Measurements from ENCODE around the gene RETREG2.

Gene RETREG2

DNA sequence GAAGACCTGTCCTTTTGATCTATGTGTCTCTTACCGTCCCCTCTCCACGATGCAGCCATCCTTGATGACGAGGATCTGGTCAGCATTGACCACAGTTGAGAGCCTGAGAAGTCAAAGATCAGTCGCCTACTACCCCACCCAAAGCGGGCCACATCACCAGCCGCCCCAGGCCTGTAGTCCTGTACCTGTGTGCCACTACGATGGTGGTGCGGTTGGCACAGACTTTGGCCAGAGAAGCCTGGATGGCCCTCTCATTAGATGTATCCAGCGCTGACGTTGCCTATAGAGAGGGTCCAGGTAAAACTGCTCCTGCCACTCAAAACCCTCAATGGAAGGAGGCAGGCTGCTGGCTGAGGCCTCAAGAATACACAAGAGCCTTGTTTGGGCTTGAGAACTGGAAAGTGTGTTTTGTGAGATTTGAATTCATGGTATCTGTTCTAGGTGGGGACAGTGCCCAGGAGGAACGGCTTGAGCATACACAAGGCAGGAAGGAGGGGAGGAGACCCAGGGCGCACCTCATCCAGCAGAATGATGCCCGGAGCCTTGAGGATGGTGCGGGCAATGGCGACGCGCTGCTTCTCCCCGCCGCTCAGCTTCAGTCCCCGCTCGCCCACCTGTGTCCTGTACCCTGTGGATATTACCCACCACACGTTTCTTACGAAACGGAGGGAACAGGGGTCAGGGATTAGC, 32.3 kb downstream of the RETREG2 start:
- H3K27ac Mint-ChIP-seq, result peak overlapping the region; percentile 74
- H3K4me3 Mint-ChIP-seq, result no peak overlapping the region
- ATAC-seq, result no peak
- peaks cover 29% of the 10 kb centered on the region for H3K36me3 Mint-ChIP-seq (ENCODE audit: low read depth)
- no peak for DNase-seq
- no peaks in the 10 kb centered on the region for H3K27me3 Mint-ChIP-seq
- peaks cover 46% of the 10 kb centered on the region for H3K4me1 Mint-ChIP-seq
- no peaks in the 10 kb centered on the region for H3K9me3 Mint-ChIP-seq

DNA sequence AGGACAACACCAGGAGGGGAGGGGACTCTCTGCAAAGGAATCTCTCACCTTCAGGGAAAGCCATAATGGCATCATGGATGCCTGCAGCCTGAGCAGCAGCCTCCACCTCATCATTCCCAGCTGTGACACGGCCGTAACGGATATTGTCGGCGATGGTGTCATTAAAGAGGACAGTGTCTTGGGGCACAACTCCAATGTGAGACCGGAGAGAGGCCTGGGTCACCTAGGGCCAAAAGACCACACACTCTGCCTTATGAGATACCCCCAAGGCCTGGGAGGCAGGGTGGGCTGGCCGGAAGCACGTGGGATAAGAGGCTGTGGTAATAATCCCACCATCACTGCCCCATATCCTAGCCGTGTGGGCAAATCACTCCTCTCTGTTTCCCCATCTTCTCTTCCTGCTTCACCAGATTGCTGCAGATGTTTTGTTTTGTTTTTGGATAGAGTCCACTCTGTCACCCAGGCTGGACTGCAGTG, 32.8 kb downstream of the RETREG2 start:
- Mint-ChIP-seq H3K36me3 (ENCODE audit: low read depth) (peaks cover 29% of the 10 kb centered on the region), H3K4me1 (peaks cover 45% of the 10 kb centered on the region), H3K9me3 (no peaks in the 10 kb centered on the region), H3K4me3 (no peak overlapping the region), H3K27ac (no peak overlapping the region), H3K27me3 (no peaks in the 10 kb centered on the region)
- DNase-seq (no peak), ATAC-seq (no peak)

DNA sequence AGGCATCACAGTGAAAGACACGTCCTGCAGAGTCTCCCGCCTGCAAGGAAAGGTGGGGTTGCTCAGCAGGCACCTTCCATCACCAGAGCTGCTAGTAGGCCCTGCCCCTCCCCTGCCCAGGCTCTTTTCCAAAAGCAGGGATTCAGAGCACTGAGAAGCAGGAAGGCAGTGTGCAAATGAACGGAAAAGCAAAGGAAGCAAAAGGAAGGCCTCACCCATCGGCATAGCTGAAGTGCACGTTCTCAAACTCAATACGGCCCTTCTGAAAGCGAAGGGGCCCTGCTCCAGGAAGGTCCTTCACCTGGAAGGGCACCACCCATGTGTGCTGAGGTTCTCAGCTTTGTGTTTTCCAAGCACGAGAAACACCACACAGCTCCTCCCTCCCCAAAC, 34.9 kb downstream of the RETREG2 start:
- Mint-ChIP-seq H3K27ac (no peak overlapping the region), H3K9me3 (no peaks in the 10 kb centered on the region), H3K27me3 (no peaks in the 10 kb centered on the region), H3K36me3 (ENCODE audit: low read depth) (peaks cover 36% of the 10 kb centered on the region), H3K4me1 (peaks cover 44% of the 10 kb centered on the region), H3K4me3 (no peak overlapping the region)
- ATAC-seq (no peak), DNase-seq (no peak)

DNA sequence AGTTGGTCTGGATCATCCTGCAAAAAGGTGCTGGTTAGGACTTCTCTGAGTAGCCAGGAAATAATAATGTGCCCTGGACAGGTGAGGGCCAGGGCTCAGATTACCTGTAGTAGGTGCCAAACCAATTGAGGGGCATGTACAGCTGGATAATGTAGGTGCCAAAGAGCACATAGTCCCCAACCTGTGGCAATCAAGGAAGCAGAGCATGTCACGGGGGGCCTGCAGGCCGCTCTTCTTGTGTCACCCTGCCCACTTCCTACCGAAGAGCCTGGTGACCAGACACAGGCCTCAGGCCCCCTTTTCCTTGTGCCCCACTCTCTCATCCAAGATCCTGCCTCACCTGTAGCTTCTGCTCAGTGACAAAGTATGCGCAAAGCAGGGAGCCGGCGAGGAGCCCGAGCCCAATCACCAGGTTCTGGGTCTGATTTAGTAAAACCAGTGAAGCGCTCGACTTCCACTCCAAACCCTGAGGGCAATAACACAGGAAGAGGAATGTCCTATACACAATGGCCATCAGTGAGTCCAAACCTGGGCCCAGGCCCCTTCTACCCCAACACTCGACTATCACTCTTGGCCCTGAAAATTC, 35.5 kb downstream of the RETREG2 start:
- no peak for ATAC-seq
- no peaks in the 10 kb centered on the region for H3K9me3 Mint-ChIP-seq
- no peak for DNase-seq
- H3K36me3 Mint-ChIP-seq (ENCODE audit: low read depth), result peaks cover 37% of the 10 kb centered on the region
- no peaks in the 10 kb centered on the region for H3K27me3 Mint-ChIP-seq
- H3K4me1 Mint-ChIP-seq, result peaks cover 40% of the 10 kb centered on the region
- no peak overlapping the region for H3K4me3 Mint-ChIP-seq
- no peak overlapping the region for H3K27ac Mint-ChIP-seq

DNA sequence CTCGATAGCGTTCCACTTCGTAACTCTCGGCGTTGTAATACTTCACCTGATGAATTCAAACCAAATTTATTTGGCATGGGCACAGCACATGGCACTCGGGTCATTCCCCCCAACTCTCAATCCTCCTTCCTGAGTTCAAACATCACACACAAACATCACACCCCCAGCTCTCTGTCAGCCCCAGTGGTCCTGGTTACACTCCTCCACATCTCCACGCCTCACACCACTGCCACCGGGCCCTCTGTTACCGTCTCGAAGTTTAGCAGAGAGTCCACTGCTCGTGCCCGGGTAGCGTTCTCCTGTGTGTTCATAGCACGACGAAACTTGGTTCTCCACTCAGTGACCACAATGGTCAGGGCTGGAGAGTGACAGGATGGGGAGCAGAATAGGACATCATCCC, 36.1 kb downstream of the RETREG2 start:
- H3K4me1 Mint-ChIP-seq, result peaks cover 38% of the 10 kb centered on the region
- H3K27ac Mint-ChIP-seq, result no peak overlapping the region
- H3K27me3 Mint-ChIP-seq, result no peaks in the 10 kb centered on the region
- H3K9me3 Mint-ChIP-seq, result no peaks in the 10 kb centered on the region
- no peak overlapping the region for H3K4me3 Mint-ChIP-seq
- peaks cover 37% of the 10 kb centered on the region for H3K36me3 Mint-ChIP-seq (ENCODE audit: low read depth)
- DNase-seq, result no peak
- no peak for ATAC-seq

DNA sequence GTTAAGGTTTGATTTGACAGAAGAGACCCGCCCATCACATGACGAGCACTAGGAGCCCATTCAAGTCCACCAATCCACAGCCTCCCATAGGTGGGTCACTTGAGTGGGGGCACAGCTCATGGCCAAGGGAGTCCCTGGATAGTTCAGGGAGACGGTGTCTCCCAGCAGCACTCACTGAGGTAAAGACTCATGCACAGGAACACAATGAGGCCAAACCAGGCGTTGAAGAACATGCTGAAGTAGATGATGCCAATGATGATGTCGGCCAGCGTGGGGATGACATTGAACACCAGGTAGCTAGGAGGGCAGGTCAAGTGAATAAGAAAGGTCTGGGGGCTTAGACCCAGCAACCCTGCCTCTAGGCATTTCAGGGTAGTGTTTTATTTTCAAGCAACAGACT, 36.7 kb downstream of the RETREG2 start:
- peaks cover 35% of the 10 kb centered on the region for H3K36me3 Mint-ChIP-seq (ENCODE audit: low read depth)
- H3K9me3 Mint-ChIP-seq, result no peaks in the 10 kb centered on the region
- H3K4me1 Mint-ChIP-seq, result peaks cover 34% of the 10 kb centered on the region
- H3K27ac Mint-ChIP-seq, result no peak overlapping the region
- H3K4me3 Mint-ChIP-seq, result no peak overlapping the region
- ATAC-seq, result no peak
- no peaks in the 10 kb centered on the region for H3K27me3 Mint-ChIP-seq
- DNase-seq, result no peak

DNA sequence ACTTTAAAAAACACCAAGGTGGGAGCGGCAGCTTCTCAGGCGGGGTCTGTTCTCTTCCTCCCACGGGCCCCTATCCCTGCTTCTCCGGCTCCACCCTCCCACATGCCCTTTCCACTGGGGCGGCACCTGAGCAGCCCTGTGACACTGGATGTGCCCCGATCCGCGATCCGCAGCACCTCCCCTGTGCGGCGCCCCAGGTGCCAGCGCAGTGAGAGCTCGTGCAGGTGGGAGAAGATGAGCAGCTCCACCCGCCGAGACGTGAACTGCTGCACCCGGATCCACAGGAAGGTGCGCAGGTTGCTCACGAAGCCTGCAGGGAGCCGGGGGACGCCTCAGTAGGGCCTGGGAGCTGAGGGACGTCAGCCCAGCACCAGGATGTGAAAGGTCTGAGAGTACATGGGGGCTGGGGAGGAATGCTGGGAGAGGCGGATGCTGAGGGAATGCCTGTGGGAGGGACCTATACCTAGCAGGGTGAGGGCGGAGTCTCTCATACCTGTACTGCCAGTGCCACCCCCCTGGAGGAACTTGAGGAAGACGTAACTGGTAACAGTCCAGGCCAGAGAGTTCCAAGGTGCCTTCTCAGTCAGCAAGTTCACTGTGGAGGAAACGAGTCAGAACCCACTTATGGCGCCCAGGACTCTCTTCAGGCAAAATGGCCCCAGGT, 37.9 kb downstream of the RETREG2 start:
- Mint-ChIP-seq H3K9me3 (no peaks in the 10 kb centered on the region), H3K27ac (no peak overlapping the region), H3K4me3 (no peak overlapping the region), H3K36me3 (ENCODE audit: low read depth) (peaks cover 36% of the 10 kb centered on the region), H3K27me3 (no peaks in the 10 kb centered on the region), H3K4me1 (peaks cover 23% of the 10 kb centered on the region)
- ATAC-seq, result no peak
- DNase-seq, result no peak

DNA sequence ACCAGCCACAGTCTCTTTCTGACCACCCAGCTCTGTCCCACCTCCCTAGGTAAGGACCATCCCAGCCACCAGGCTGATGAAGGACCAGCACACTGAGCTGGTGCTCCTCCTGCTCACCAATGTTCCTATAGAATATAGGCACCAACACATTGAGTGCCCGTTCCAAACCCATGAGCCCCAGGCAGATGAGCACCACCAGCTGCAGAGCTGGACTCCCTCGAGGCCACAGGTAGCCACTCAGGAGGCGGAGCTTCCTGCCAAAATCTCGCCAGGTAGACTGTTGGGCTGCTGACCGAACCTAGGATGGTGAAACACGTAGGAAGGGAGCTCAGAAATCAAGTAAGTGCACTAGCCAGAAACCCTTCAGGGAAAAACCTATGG, 38.5 kb downstream of the RETREG2 start:
- no peaks in the 10 kb centered on the region for H3K27me3 Mint-ChIP-seq
- peak overlapping the region; percentile 25 for H3K4me3 Mint-ChIP-seq
- H3K27ac Mint-ChIP-seq, result no peak overlapping the region
- H3K4me1 Mint-ChIP-seq, result peaks cover 18% of the 10 kb centered on the region
- no peak for ATAC-seq
- H3K36me3 Mint-ChIP-seq (ENCODE audit: low read depth), result peaks cover 36% of the 10 kb centered on the region
- H3K9me3 Mint-ChIP-seq, result no peaks in the 10 kb centered on the region
- no peak for DNase-seq

DNA sequence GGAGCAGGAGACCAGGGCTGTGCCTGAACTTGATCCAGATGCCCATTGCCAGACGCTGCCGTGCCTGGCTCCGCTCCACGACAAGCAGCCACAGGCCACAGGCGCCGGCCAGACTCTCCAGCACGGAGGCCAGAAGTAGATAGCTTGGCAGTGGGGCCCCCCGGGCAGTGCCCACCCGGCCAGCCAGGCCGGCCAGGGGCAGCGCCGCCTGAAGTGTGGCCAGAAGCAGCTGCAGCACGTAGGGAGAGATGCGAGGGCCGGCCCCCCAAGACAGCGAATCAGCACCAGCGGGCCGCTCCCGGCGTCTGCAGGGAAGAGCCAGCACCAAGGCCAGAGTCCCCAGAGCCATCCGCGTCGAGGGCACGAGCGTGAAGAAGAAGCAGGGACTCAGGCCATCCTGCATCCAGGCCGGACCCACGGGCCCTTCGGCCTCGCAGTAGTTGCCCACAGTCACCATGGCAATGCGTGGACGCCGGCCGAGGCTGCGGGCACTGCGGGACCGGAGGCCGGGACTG, 40.2 kb downstream of the RETREG2 start:
- DNase-seq, result no peak
- Mint-ChIP-seq H3K4me1 (peaks cover 18% of the 10 kb centered on the region), H3K4me3 (peak overlapping the region; percentile 83), H3K27me3 (no peaks in the 10 kb centered on the region), H3K36me3 (ENCODE audit: low read depth) (peaks cover 34% of the 10 kb centered on the region), H3K27ac (peak overlapping the region; percentile 81), H3K9me3 (no peaks in the 10 kb centered on the region)
- peak; percentile 50 for ATAC-seq

DNA sequence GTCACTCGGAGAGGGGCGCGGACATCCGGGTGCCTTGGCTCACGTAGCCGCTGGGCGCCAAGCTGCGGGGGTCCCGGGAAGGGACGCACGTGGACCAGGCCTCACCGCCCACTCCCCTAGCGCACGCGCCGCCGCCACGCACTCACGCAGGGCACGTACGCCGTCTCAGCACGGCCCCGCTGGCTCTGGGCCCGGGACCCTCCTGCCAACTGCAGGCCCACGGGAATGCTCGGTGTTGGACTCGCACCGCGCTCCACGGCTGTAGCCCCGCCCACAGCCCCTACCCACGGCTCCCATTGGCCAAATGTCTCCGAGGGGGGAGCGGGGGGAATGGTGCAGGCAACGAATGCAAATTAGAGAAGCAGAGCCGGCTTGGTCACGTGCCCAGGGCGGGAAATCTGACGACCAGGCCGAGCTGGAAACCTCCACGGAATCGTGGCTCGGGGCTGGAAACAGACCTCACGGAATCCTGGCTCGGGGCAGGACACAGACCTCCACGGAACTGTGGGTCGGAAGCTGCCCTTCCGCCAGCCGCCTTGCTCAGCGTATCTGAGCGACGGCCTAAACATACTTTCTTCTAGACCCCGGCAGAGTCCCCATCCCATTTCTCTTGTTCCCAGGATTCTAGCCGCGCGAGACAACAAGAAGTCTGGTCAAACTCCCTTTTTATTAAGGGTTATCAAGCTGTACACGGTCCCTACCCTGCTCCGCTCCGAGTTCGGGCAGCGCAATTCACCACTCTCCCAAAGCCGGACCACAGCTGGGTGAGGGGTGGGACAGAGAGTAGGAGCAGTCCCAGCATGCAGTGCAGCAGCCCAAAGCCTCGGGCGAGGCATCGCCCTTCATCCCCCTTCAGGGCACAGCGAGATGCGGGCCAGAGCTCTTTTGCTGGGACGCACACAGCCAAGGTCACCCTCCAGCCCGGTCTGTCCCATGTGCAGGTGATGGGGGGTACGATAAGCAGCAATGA, 40.9 kb downstream of the RETREG2 start, which contains the start of gene ABCB6:
ABCB6 (minus strand) TSS at position 227 of the 970 bp plus-strand sequence. CDS start 285 bp downstream, outside the sequence.
- peak within 1 kb of the TSS; percentile 83 for H3K4me3 Mint-ChIP-seq
- H3K36me3 Mint-ChIP-seq (ENCODE audit: low read depth), result peaks cover 39% of the 10 kb centered on the region
- peaks cover 18% of the 10 kb centered on the region for H3K4me1 Mint-ChIP-seq
- peak within 1 kb of the TSS; percentile 81 for H3K27ac Mint-ChIP-seq
- peak; percentile 89 for DNase-seq
- H3K27me3 Mint-ChIP-seq, result no peaks in the 10 kb centered on the region
- no peaks in the 10 kb centered on the region for H3K9me3 Mint-ChIP-seq
- peak; percentile 79 for ATAC-seq

DNA sequence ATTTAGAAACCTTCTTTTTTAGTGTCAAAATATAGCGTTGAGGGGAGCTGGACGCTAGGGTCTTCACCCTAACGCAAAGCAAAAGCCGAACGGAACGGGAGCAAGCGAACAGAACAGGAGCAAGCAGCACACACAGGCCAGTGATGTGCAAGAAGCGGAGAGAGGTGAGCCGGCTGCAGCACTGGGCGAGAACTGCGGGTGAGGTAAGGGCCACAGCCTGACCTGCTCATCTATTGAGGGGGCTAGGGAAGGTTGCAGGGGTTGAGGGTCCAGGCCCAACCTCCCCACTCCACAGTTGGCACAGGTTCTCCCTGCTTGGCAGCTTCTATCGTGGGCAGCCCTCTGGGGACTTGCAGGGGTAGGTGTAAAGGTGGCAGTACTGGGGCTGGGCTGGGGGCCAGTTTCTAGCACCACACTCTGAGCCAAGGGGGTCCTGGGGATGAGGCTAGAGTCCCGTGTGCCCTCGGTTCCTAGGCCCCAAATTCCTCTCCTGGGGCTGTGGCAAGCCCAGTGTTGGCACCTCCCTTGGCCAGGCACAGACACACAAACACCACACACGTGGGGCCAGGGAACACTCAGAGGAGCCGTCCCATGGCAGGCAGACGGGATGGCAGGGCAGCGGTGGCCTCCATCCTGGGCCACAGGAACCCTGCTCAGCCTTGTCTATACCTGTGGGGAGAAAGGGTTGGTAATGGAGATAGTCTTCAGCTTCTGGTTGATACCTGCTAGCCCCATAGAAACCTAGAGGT, 41.9 kb downstream of the RETREG2 start:
- no peak for DNase-seq
- Mint-ChIP-seq H3K27me3 (no peaks in the 10 kb centered on the region), H3K27ac (no peak overlapping the region), H3K36me3 (ENCODE audit: low read depth) (peaks cover 37% of the 10 kb centered on the region), H3K4me3 (no peak overlapping the region), H3K9me3 (no peaks in the 10 kb centered on the region), H3K4me1 (peaks cover 18% of the 10 kb centered on the region)
- ATAC-seq, result no peak

DNA sequence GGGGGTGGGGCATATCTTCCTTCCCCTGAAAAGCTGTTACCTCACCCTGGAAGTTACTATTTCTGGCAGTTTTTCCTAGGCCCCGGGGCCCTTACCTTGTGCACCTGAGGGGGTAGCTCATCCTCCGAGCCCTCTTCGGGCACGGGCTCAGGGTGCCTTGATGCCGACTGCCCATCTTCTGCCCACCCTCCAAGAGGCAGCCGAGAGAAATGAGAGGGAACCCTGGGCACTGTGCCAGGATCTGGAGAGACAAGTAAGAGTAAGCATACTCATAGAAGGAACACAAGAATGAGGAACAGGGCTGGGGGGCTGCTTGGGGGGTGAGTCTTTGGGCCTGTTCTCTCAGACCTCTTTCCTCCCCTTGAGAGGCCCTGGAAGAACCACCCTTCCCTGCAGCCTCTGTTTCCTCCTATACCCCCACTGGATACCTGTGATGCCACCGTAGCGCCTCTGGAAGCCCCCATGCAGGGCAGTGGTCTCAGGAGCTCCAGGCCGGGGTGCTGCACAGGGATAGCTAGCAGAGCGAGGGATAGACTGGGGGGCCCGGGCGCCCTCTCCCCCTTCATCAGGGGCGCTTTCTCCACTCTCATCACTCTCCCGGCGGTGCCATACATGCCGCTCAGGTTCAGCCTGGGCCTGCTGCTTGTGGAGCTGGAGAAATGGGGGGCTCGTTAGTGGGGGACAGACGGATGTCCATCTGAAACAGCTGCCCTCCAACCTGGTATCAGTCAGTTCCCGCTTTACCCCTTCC, 42.8 kb downstream of the RETREG2 start:
- Mint-ChIP-seq H3K4me3 (no peak overlapping the region), H3K9me3 (no peaks in the 10 kb centered on the region), H3K36me3 (ENCODE audit: low read depth) (peaks cover 41% of the 10 kb centered on the region), H3K27me3 (no peaks in the 10 kb centered on the region), H3K4me1 (peaks cover 18% of the 10 kb centered on the region), H3K27ac (no peak overlapping the region)
- ATAC-seq, result no peak
- DNase-seq, result no peak

DNA sequence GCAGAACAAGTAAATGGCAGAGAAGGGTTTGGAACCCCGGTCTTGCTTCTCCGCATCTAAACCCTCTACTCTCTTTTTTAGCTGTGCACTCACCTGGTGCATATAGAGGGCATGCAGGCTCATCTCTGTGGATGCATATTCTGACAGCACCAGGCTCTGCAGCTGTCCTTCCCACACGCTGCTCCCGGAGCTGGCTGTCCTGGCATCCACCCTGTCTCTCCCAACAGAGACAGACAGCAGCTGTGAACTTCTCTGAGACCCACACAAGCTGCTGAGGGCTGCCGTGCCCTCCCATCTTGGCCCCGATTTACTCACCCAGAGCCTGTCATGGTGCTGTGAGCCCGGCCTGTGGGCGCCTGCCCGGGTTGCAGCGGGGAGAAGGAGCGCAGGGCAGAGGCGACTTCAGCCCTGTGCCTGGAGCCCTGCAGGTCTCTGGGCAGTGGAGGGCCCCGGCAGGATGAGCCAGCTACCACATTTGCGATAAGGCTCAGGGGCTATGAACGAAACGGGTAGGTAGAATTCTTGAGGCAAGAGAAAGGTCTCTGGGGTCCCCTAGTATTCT, 44.0 kb downstream of the RETREG2 start:
- Mint-ChIP-seq H3K4me1 (peaks cover 13% of the 10 kb centered on the region), H3K9me3 (no peaks in the 10 kb centered on the region), H3K27ac (no peak overlapping the region), H3K36me3 (ENCODE audit: low read depth) (peaks cover 45% of the 10 kb centered on the region), H3K27me3 (no peaks in the 10 kb centered on the region), H3K4me3 (no peak overlapping the region)
- no peak for DNase-seq
- no peak for ATAC-seq
